Caco-2 (cell line): ENCODE measurements around the gene LAD1. TPM values are rescaled to one million over a fixed set of nuclear protein-coding genes. Genes with fewer than 3 reads are reported as not detected.

ENCODE experiments used
- BruUV-seq: library from RNA; stranded (reverse); fragments of 400-500 nt; replicated peaks from 2 replicates; lab custom pipeline; 2021; lab: Mats Ljungman, UMichigan
- CTCF ChIA-PET: fragments of 300-600 bp; sonication (Branson Sonifier 250); formaldehyde crosslinking; loops from one replicate; lab custom pipeline; 2022; ENCODE audit warnings: antibody characterized with exemption; lab: Charles Lee
- POLR2A ChIA-PET: fragments of 300-600 bp; sonication (Branson Sonifier 250); formaldehyde crosslinking; loops from one replicate; lab custom pipeline; 2022; ENCODE audit warnings: antibody characterized with exemption; lab: Charles Lee
- DNase-seq, 2 experiments: peaks; one replicate each; pipeline versions ENCODE4 v3.0.0 to v3.0.0-alpha.2; 2020 to 2022
- H3K27me3 ChIP-seq: replicated peaks from 2 replicates; pipeline ENCODE4 v1.6.0; 2011; ENCODE audit warnings: low read length; ENCODE audit not compliant: control insufficient read depth, insufficient read depth
- H3K36me3 ChIP-seq: 2 replicates; pipeline ENCODE4 v1.5.1; 2011; ENCODE audit warnings: low read length; ENCODE audit not compliant: control insufficient read depth, insufficient read depth
- H3K4me1 ChIP-seq: fragments of 250-450 bp; sonication (Bioruptor Pico); 2 replicates; pipeline ENCODE4 v1.5.1; 2020; ENCODE audit warnings: mild to moderate bottlenecking
- H3K4me3 ChIP-seq: 2 replicates; pipeline ENCODE4 v1.5.1; 2011; ENCODE audit warnings: low read depth, mild to moderate bottlenecking, control low read depth, low read length
- H3K9me3 ChIP-seq: fragments of 250-450 bp; sonication (Bioruptor Pico); 2 replicates; pipeline ENCODE4 v1.5.1; 2020; ENCODE audit warnings: mild to moderate bottlenecking, moderate library complexity
- H3K27ac Mint-ChIP-seq: one replicate; pipeline ENCODE4 v1.8.0; 2022; ENCODE audit warnings: mixed read lengths; ENCODE audit not compliant: unreplicated experiment
- H3K27me3 Mint-ChIP-seq: one replicate; pipeline ENCODE4 v1.8.0; 2022; ENCODE audit warnings: mixed read lengths; ENCODE audit not compliant: insufficient read depth, unreplicated experiment
- H3K36me3 Mint-ChIP-seq: one replicate; pipeline ENCODE4 v1.8.0; 2022; ENCODE audit warnings: mild to moderate bottlenecking, mixed read lengths; ENCODE audit not compliant: insufficient read depth, unreplicated experiment
- H3K4me1 Mint-ChIP-seq: one replicate; pipeline ENCODE4 v1.8.0; 2022; ENCODE audit warnings: low read depth, mixed read lengths; ENCODE audit not compliant: unreplicated experiment
- H3K4me3 Mint-ChIP-seq: one replicate; pipeline ENCODE4 v1.8.0; 2022; ENCODE audit warnings: mild to moderate bottlenecking, moderate library complexity, mixed read lengths; ENCODE audit not compliant: unreplicated experiment
- H3K9me3 Mint-ChIP-seq: one replicate; pipeline ENCODE4 v1.8.0; 2022; ENCODE audit warnings: mixed read lengths; ENCODE audit not compliant: unreplicated experiment
- CTCF ChIP-seq, 2 experiments: fragments of 200-600 bp in 1 of 2; IDR thresholded peaks; 1 replicate in 1 of 2; 2 replicates in 1 of 2; pipeline versions ENCODE4 v1.5.1 to v1.8.0; 2011 to 2022; ENCODE audit warnings: antibody characterized with exemption in 1 of 2, control low read depth in 1 of 2, inconsistent platforms in 1 of 2, low read depth in 1 of 2, low read length in 1 of 2, mild to moderate bottlenecking in 1 of 2, moderate library complexity in 1 of 2; ENCODE audit not compliant: insufficient read depth in 1 of 2, severe bottlenecking in 1 of 2, unreplicated experiment in 1 of 2
- intact Hi-C: fragments of 100-400 bp; cut with micrococcal nuclease; formaldehyde crosslinking; loops from one replicate; pipeline ENCODE4 v1.10.0; 2022; ENCODE audit not compliant: unreplicated experiment
- total RNA-seq: library from RNA; stranded (reverse); gene quantifications from 2 replicates; pipeline ENCODE4 v1.2.3, GENCODE V29; 2022

LAD1 gene
- total RNA-seq, 1 experiment from 2014 or later = 80.5 TPM

DNA sequence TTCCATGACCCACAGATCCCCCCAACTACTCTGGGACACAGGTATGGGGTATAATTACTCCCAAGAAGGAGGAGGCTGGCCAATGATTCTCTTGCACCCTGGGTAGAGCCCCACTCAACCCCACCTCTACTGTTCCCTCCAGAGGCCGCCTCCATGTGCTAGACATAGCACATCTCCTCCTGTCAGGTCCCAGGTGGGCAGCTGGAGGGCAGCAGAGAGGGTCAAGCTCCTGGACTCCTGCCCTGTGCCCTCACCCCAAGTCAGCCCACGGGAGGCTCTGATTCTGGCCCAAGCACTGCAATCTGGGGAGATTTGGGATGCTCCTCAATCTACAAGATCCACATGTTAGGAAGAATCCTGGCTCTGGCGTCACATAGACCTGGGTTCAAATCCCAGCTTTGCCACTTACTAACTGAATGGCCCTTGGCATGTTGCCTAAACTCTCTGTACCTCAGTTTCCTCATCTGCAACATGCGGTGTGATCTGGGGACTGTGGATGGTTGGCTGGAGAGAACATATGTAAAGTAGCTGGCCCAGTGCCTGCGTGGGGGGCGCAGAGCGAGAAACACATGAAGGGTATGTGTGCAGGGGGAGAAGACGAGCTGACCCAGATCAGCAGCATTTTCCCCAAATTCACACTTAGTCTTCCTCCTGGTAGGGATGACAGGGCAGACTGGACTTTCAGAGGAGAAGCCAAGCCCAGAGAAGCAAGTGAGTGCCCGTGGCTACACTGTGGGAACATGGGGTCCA is 44.8 kb downstream of the LAD1 start:
- DNase-seq = no peak
- no peaks in the 10 kb centered on the region for H3K9me3 ChIP-seq
- intact Hi-C loops = no loop called here
- ChIA-PET CTCF (interaction anchor here (1.2 kb wide), 1 partner anchor 45 kb away, joined by 3 read pairs; no protein-coding TSS in a partner anchor), POLR2A (no interaction called here)
- Mint-ChIP-seq H3K4me3 (no peak overlapping the region), H3K27ac (no peak overlapping the region), H3K27me3 (peaks cover 17% of the 10 kb centered on the region), H3K4me1 (no peaks in the 10 kb centered on the region), H3K36me3 (no peaks in the 10 kb centered on the region), H3K9me3 (no peaks in the 10 kb centered on the region)
- H3K4me1 ChIP-seq = no peaks in the 10 kb centered on the region
- no TSS peak for BruUV-seq
- no peaks in the 10 kb centered on the region for H3K36me3 ChIP-seq
- H3K4me3 ChIP-seq = no peak overlapping the region
- H3K27me3 ChIP-seq = no peaks in the 10 kb centered on the region
- no peak for TF ChIP-seq CTCF (IDR thresholded peaks at IDR 0.05; ENCODE audit: insufficient read depth in 1 of 2, low read depth in 1 of 2, low read length in 1 of 2, severe bottlenecking in 1 of 2, unreplicated experiment in 1 of 2)

DNA sequence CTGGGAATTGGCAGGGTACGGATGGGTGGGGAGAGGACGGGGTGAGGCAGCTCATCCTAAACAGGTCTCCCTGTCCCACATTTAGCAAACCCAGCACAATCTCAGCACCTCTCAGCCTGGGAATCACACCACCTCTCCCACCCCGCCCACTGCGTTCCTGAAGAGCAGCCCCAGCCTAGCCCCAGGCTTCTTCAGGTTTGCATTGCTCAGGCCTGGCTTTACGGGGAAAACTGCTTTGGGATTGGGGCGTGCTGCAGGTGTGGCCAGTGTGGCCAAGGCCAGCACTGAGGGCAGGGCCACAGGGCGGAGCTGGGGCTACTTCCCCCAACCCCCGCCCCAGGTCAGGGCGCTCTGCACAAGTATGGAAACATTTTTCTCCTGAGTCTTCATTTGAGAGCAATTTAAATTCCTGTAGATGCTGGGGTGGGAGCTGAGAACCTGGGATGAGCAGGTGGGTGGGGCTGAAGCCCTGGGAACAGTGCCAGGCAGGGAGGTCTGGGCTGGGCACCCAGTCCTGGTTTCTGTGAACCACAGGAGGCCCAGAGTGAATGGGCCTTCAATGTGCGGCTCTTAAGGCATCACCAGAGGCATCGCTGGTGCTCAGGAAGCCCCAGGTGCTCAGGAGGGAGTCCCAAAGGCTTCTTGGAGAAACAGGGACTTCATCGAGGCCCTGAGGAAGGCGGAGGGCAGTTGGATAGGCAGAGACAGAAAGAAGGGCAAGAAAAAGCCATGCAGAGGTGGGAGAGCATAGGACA is 45.8 kb downstream of the LAD1 start:
- Mint-ChIP-seq H3K27ac (no peak overlapping the region), H3K36me3 (no peaks in the 10 kb centered on the region), H3K9me3 (no peaks in the 10 kb centered on the region), H3K4me1 (no peaks in the 10 kb centered on the region), H3K4me3 (no peak overlapping the region), H3K27me3 (peaks cover 17% of the 10 kb centered on the region)
- ChIA-PET CTCF (interaction anchor here (1.2 kb wide), 1 partner anchor 44 kb away, joined by 3 read pairs; no protein-coding TSS in a partner anchor), POLR2A (no interaction called here)
- no peak overlapping the region for H3K4me3 ChIP-seq
- no peaks in the 10 kb centered on the region for H3K9me3 ChIP-seq
- no TSS peak for BruUV-seq
- intact Hi-C loops = no loop called here
- DNase-seq = no peak
- H3K36me3 ChIP-seq = no peaks in the 10 kb centered on the region
- no peaks in the 10 kb centered on the region for H3K4me1 ChIP-seq
- H3K27me3 ChIP-seq = no peaks in the 10 kb centered on the region
- no peak for TF ChIP-seq CTCF (IDR thresholded peaks at IDR 0.05; ENCODE audit: insufficient read depth in 1 of 2, low read depth in 1 of 2, low read length in 1 of 2, severe bottlenecking in 1 of 2, unreplicated experiment in 1 of 2)

DNA sequence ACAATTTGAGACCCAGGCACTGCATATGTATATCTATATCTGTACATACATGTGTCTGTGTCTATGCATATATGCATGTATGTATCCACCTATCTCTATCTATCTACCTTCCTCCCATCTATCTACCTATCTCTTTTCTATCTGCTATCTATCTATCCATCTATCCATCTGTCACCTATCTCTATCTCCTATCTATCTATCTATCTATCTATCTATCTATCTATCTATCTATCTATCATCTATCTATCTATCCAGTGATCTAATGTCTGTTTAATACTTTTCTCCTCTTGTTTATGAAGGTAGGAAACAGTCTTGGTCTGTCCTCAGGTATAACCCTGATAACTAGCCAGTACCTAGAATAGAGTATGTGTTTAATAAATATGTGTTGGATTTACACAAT is 47.5 kb downstream of the LAD1 start:
- no TSS peak for BruUV-seq
- intact Hi-C loops = no loop called here
- Mint-ChIP-seq H3K9me3 (no peaks in the 10 kb centered on the region), H3K27ac (no peak overlapping the region), H3K4me3 (no peak overlapping the region), H3K27me3 (peaks cover 17% of the 10 kb centered on the region), H3K4me1 (no peaks in the 10 kb centered on the region), H3K36me3 (no peaks in the 10 kb centered on the region)
- no peak overlapping the region for H3K4me3 ChIP-seq
- H3K4me1 ChIP-seq = no peaks in the 10 kb centered on the region
- H3K36me3 ChIP-seq = no peaks in the 10 kb centered on the region
- ChIA-PET POLR2A (no interaction called here), CTCF (no interaction called here)
- H3K9me3 ChIP-seq = no peaks in the 10 kb centered on the region
- DNase-seq = no peak
- no peaks in the 10 kb centered on the region for H3K27me3 ChIP-seq
- TF ChIP-seq CTCF (IDR thresholded peaks at IDR 0.05; ENCODE audit: insufficient read depth in 1 of 2, low read depth in 1 of 2, low read length in 1 of 2, severe bottlenecking in 1 of 2, unreplicated experiment in 1 of 2) = no peak
